ENCODE results near the gene NFAM1.

GRCh38 chr22:42366806-42367581 is 65.2 kb downstream of the NFAM1 start:
- TF ChIP-seq CTCF (IDR thresholded peaks at IDR 0.05) (no peak), POLR2A (IDR thresholded peaks at IDR 0.05) (no peak)

Measured in right lobe of liver (tissue), 4 donors.